HG02840 (cell line): ENCODE data around the gene FOXI3.

Experiments
- ATAC-seq: cut with Tn5 transposase; IDR thresholded peaks from one replicate; pipeline ENCODE4 v1.9.1; 2021; ENCODE audit warnings: mild to moderate bottlenecking, moderate library complexity, moderate number of reproducible peaks; ENCODE audit not compliant: unreplicated experiment, low FRiP score

The FOXI3 gene

DNA sequence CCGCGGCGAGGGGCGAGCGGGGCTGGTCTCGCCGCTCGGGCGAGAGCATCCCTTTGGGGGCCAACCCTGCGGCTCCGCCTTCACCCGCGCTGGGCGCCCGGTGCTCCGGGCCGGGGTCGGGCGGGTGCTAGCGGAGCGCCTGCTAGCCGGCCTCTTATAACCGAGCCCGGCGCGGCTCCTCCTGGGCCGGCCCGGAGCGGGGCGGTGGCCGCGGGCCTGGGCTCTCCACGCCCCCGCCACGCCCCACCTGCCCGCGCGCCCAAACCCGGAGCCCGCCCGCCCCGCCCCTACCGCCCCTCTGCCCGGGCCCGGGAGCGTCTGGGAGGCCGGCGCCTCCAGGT lies at the start of gene FOXI3:
Gene FOXI3, minus strand, starts transcription at position 129 of the 341 bp plus-strand sequence. CDS start 158 bp downstream, outside the sequence.
- no peak for ATAC-seq

DNA sequence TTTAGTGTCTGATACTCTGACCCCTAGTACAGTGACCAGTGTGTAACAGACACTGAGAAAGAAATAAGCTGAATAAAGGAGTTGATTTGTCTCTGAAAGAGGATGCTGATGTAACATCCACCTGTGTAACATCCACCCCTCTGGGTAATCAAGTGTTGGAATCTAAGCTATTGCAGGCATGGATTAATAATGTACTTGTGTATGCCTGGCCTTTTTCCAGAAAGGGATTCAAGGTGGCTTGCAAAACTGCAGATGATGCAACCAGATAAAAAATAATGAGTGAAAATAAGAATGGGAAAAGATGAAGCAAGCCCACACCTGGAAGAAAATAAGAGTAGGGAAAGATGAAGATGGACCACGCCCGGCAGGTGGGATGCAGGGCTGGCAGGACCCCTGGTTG lies 48.2 kb upstream of the FOXI3 start:
- no peak for ATAC-seq

DNA sequence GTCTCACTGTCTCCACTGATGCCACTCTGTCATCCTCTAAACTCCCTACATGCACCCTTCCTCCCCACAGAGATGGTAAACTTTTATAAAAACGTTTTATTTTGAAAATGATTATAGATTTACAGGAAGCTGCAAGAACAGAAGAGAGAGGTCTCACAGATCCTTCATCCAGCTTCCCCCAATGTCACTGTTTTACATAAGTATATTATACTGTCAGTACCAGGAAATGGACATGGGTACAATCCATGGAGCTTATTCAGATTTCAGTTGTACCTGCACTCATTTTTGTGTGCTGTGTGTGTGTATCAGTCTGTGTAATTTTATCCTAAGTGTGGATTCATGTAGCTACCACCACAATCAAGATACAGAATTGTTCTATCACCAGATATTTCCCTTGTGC lies 46.7 kb upstream of the FOXI3 start:
- no peak for ATAC-seq

DNA sequence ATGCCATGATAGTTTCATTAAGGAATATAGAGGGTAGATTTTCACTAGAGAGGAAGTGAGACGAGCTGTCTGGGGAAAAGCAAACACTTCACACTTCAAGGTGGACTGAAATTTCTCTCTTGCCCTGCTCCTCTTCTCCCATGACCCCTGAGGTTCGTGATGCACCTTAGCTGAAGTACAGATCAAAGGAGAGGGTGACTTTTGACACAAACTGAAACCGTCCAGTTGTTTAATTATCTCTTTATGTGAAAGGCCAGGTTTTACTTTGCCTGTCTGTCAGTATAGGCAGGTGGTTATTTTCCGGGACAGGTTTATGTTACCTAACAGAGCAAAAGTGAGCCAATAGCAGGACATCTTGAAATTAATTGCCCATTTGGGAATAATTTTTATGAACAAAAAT lies 41.0 kb upstream of the FOXI3 start:
- no peak for ATAC-seq

DNA sequence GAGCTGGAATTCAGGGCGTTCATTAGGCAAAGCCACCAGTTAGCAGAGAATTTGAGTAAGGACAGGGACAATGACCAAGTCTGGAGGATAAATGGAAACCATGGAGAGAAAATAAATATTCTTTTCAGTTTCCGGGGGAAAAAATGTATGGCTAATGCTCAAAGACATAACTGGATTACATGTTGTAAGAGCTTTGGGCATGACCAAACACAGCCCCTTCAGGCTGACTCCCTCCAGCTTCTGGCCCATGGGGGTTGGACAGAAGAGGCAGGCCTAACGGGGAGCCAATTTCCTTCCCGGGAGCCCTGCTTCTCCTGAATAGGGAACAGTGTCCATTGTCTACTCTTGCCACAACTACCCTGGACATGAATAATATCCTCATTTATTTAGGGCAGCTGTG lies 39.5 kb upstream of the FOXI3 start:
- no peak for ATAC-seq

DNA sequence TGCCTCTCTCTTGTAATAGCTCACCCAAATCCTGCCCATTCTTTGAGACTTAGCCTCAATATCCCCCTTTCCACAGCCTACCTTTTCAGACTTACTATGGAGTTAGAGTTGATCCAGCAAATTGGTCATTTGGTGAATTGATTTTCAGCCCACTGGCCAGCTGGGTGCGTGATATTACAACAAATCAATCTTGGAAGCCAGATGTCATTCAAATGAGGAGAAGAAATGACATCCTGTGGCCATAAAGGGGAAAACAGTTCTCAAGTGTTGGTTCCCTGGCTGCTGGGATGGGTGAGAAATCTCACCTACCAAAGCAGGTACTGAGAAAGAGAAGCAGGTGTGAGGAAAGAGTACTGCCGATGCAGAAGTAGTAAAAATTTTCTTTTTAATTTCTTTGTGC lies 36.7 kb upstream of the FOXI3 start:
- ATAC-seq = no peak

DNA sequence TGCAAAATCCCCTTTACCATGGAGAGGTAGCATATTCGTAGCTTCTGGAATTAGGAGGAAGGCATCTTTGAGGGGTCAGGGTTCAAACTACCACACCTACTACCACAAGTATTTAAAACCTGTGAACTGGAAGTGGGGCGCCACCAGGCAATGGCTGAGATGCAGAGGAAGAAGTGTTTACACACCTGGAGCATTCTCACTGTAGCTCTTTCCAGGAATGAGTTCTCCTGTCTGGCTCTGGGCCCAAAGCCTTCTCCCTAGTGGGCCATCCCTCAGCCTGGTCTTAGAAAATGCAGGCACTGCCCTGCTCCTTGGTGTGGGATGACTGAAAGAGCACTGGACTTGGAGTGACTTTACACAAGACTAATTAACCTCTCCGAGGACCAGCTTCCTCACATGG lies 30.7 kb upstream of the FOXI3 start:
- ATAC-seq = no peak

DNA sequence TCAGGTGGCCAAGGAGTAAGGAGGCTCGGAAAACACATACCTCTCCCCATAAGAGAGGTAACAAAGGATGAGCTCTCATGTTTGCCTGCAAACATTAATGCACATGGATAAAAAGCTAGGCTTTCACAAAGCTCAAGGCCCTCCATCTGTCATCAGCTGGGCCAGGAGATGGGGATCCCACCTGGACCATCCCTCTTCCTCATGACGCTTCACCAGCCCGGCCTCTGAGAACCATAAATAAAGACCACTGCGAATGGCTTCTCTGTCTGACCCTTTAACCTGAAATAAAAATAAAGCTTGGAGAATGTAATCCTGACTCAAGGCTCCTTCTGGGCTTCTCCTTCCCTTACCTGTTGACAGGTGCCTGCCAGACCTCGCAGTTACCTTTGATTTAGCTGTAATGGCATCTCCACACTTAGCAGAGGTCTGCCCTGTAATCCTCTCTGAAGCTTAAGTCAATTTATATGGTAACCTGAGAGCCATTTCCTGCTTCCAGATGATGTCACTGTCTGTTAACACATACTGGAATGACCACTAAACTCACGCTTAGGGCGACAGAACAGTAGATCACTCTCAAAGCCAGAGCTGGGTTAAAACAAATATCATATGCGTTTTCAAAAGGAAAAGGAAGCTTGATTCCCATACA lies 29.3 kb upstream of the FOXI3 start:
- no peak for ATAC-seq

DNA sequence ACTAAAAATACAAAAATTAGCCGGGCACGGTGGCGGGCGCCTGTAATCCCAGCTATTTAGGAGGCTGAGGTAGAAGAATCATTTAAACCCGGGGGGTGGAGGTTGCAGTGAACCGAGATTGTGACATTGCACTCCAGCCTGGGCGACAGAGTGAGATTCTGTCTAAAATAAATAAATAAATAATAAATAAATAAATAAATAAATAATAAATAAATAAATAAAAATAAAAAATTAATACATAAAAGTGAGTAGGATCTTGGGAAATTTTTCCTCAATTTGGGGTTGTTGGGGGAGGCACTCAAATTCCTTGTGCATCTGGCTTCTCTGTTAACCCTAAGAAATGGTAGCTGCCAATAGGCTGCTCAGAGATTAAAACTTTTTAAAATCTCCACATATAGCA lies 20.3 kb upstream of the FOXI3 start:
- ATAC-seq = no peak

DNA sequence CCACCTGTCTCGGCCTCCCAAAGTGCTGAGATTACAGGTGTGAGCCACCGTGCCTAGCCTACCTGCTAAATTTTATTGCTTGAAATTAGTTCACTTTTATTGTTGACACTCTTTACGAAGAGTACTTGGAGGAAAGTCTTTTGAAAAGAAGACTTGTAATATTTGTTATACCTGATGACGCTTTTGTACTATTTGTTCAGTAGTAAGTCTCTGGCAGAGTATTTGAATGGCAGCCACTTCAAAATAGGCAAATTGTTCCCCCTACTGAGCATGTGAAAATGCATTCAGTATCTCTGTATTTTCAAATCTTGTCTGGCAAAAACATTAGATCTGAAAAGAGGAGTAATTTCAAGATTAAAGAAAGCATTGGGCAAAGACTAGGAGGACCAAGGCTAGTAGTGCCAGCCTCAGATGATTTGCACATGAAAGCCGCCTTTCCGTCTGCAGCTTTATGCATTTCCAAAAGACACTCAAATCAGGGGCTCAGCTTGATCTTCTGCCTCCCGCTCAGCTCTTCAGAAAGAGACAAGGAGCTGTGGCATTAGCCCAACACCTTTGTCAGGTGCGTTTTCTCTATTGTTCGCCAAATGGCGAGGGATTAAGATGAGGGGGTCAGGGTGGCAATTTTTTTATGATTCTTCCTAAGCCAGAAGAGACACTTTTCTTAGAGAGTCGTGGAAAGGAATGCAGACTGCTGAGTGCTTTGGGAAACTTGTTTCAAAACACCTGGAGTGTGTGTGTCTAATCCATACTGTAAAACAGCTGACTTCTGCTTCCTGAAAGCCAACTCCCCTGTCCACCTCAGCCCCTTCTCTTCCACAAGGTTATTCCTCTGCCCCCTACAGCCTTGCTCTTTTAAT lies 18.8 kb upstream of the FOXI3 start:
- ATAC-seq = no peak

DNA sequence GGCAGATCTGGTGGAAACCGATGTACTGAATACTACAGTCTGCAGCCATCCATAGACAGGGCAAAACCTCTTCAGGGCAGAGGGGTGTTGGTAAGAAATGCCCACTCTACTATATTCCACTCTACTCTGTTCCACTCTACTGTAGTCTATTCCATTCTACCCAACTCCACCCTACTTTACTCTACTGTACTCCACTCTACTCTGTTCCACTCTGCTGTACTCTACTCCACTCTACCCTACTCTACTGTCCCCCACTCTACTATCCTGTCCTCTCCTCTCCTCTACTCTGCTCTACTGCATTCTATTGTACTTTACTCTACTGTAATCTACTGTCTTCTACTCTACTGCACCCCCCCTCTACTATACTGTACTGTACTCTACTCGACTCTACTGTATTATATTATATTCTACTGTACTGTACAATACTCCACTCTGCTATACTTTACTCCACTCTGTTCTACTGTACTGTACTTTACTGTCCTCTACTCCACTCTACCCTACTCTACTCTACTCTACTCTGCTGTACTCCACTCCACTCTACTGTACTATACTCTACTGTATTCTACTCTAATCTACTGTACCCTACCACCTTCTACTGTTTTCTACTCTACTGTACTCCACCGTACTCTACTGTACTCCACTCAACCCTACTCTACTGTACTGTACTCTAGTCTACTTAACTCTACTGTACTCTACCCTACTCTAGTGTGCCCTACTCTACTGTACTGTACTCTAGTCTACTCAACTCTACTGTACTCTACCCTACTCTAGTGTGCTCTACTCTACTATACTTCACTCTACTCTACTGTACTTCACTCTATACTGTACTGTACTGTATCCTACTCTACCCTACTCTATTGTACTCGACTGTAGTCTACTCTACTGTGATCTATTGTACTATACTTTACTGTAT lies 17.0 kb upstream of the FOXI3 start:
- ATAC-seq = no peak

DNA sequence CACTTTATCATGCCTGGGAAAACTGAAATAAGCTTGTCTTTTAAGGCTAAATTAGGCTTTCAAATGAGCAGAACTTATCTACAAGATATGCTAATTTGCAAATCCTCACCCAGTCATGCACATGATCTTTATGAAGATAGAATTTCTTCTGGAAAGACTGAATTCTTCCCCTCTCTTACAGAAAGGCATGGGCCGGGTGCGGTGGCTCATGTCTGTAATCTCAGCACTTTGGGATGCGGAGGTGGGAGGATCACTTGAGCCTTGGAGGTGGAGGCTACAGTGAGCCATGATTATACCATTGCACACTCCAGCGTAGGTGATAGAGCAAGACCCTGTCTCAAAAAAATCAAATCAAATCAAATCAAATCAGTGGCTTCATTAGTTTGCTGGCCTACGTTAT lies 11.7 kb upstream of the FOXI3 start:
- no peak for ATAC-seq

DNA sequence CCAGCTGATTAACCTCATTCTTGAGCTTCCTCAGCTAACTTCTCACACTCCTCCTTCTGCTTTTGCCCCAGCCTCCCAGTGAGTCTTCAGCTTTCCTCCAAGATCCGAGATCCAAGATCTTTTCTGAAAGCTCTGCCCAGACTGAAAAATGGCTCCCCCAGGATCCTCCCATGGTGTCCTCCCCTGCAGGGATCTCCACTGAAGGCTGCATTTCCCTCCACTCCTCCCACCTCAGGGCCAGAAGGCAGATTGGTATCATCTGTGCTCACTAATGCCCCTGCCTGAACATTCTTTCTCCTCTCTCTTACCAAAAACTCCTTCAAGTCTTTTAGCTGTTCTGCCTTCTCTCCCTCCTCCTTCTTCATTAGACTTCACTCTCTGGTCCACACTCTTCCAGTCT lies 6.1 kb upstream of the FOXI3 start:
- no peak for ATAC-seq

DNA sequence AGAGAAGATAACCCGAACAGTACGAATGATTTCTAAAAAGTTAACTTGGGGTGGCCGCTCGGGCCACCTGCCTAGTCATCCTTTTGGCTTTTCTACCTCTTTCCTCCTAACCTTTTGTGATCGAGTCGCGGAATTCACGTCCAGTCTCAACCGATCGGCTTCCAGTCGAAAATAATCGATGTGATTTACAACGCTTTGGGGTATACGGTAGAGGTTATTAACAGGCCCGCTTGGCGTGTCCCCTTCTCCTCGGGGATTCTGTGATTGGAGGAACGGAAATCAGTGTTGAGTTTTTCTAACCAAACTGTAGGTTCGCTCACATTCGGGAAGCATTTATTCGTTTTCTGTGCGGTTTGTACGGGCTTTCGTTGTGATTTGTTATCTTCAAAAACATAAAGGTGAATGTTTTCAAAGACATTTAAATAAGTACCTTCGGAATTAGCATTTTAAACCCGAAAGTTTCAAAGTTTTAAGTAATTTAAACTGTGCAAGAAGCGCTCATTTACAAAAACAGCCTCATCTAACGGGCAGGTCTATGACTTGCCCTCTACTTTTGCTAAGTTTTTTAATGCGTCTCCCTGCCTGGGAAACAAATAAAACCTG lies 588 bp upstream of the FOXI3 start:
- no peak for ATAC-seq

DNA sequence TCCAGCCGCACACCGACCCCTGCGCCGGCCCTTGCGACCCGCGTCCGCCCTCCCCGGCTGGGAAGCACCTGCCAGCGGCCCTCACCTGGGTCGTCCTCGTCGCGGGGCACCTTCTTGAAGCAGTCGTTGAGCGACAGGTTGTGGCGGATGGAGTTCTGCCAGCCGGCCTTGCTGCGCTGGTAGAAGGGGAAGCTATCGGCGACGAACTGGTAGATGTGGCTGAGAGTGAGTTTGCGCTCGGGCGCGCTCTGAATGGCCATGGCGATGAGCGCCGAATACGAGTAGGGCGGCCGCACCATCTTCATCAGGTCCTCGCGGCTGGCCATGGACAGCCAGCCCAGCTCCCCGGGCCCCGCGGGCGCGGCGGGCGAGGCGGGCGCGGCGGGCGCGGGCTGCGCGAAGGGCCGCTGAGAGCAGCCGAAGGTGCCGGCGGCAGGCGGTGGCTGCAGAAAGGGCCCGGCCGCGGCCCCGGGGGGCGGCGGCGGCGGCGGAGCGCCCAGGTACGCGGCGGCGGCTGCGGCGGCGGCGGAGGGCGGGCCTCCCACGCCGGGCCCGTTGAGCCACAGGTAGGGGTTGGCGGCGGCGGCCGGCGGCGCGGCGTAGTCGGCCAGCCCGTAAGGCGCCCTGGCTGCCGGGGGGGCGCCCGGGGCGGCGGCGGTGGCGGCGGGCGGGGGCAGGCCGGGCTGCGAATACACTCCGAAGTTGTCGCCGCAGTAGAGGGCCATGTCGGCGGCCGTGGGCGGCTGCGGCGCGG lies 505 bp downstream of the FOXI3 start:
- ATAC-seq = no peak

DNA sequence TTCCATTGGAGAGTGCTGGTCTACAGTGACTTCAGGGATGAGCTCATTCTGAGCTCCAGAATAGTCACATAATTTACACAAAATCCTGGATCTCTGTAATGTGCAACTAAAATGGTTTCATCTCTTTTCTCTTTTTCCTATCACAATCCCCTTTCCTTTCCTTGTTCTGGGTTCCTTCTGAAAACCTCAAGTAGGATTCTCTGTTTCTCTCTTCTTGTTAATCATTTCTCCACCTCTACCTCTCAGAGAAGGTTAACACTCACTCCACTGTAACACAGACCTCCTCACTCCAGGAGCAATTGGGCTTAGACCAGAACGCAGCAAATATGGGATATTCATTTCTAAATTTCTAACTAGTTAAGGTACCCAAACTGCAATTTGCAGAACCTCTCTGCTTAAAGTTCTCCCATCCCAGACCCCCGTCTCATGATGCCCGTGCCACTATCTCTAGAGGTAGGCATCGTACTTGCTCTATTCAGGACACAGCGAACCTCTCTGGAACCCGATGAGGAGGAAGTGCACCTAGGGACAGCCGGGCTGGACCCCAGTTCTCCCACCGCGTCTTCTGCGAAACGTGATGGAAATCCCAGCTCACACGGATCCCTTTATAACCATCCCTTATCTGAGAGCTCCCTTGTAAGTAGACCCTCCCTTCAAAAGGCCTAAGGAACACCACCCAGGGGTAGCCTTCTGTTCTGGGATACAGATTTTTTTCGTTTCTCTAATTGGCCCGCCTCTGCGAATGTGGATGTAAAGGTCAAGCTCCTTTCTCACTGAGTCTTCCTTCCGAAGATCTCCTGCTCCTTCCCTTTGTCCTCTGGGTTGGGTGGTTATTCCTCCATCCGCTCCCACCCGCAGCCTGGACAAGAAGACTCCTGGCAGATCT lies 1.3 kb downstream of the FOXI3 start:
- ATAC-seq = no peak

DNA sequence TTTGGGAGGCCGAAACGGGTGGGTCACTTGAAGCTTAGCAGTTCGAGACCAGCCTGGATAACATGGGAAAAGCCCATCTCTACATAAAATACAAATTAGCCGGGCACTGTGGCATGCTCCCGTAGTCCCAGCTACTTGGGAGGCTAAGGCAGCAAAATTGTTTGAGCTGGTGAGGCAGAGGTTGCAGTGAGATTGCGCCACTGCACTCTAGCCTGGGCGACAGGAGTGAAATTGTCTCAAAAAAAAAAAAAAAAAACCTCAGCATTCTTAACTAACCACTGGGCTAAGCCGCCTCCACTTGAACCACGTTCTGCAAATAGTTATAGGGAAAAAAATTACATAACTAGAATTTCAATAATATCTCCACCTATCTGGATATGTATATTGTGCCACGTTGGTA lies 2.3 kb downstream of the FOXI3 start:
- no peak for ATAC-seq

DNA sequence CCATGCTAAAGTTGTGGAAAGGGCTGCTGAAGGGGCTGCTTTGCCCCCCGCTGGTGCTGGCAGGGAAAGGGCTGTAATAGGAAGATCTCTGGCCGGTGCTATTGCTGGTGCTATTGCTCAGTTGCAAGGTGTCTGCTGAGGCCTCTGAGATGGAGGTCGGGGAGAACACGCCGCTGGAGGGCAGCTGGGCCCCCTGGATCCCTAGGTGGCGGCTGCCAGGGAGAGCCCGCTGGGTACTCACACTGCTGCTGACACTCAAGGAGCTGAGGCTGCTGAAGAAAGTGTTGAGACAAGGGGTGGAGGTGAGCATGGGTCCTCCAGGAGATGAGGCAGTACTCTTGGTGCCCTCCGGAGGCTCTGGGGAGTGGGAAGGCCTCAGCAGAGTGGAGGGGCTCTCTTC lies 4.2 kb downstream of the FOXI3 start:
- no peak for ATAC-seq

DNA sequence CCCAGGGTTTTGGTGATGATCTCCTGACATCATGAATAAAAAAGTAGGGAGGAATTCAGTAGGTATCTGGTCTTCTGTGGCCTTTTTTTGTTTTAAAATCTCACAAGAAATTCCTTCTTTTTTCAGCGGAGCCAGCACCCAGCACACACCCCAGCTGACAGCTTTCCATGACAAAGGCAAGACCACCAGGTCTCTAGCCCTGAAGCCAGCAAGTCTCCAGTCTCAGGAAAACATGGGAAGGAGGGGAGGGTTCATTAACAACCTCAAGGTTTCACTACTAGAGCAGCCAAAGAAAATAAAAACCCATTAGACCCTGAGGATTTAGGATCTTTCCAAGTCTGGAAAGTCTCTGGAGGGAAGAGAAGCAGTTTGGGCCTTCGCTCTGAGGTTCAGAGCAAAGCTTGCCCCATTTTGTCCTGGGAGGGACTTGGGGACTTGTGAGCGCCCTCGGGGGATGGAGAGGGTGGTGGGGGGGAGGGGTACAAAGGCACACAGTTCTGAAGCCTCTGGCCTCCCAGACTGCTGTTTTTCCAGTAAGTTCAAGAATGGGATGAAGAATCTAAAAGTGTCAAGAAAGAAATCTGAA lies 9.0 kb downstream of the FOXI3 start:
- ATAC-seq = no peak
